LoVo (cell line): ENCODE data around the gene KLC4.
"Not testable (repeated sequence)": the region's sequence is repeated elsewhere in the genome, so short reads cannot be mapped to it uniquely, and the experiment has no call there.

Experiments
- DNase-seq: peaks from one replicate; pipeline ENCODE4 v3.0.0-alpha.2; 2016; ENCODE audit warnings: low spot score

Gene KLC4

GRCh38 chr6:43070028-43070632 is 10.7 kb downstream of the KLC4 start:
- peak; percentile 29 for DNase-seq

- no peak for DNase-seq
These were observed 15.6 kb downstream of the KLC4 start for GRCh38 chr6:43074847-43075669.

GRCh38 chr6:43075670-43076463 is 16.4 kb downstream of the KLC4 start, which contains the start of gene PTK7:
TSS of gene PTK7 (plus strand) at chr6:43076314. CDS start at chr6:43076489, 175 bp downstream.
- DNase-seq, result no peak

GRCh38 chr6:43076464-43077332 is 17.3 kb downstream of the KLC4 start:
- DNase-seq, result no peak

- DNase-seq, result no peak
These were observed 17.9 kb downstream of the KLC4 start for GRCh38 chr6:43077333-43077809.

GRCh38 chr6:43077981-43078511 is 18.6 kb downstream of the KLC4 start:
- DNase-seq, result no peak

GRCh38 chr6:43078691-43079090 is 19.3 kb downstream of the KLC4 start:
- no peak for DNase-seq

- DNase-seq, result no peak
These were observed 21.6 kb downstream of the KLC4 start for GRCh38 chr6:43081043-43081442.

- not testable (repeated sequence) for DNase-seq
These were observed 22.5 kb downstream of the KLC4 start for GRCh38 chr6:43081922-43082321.

GRCh38 chr6:43082806-43083655 is 23.6 kb downstream of the KLC4 start:
- DNase-seq, result no peak

- DNase-seq, result no peak
These were observed 26.7 kb downstream of the KLC4 start for GRCh38 chr6:43086022-43086658.

- no peak for DNase-seq
These were observed 29.2 kb downstream of the KLC4 start for GRCh38 chr6:43088654-43089056.

- DNase-seq, result no peak
These were observed 30.0 kb downstream of the KLC4 start for GRCh38 chr6:43089467-43089866.

- no peak for DNase-seq
These were observed 30.6 kb downstream of the KLC4 start for GRCh38 chr6:43089874-43090558.

- DNase-seq, result no peak
These were observed 31.1 kb downstream of the KLC4 start for GRCh38 chr6:43090559-43090956.

- no peak for DNase-seq
These were observed 31.6 kb downstream of the KLC4 start for GRCh38 chr6:43091020-43091419.

GRCh38 chr6:43091436-43091991 is 32.1 kb downstream of the KLC4 start:
- no peak for DNase-seq

- DNase-seq, result no peak
These were observed 33.2 kb downstream of the KLC4 start for GRCh38 chr6:43092635-43093034.
